NB4 (cell line): Measurements from ENCODE around the gene DST.

ENCODE experiments used
- CTCF ChIP-seq: IDR thresholded peaks from one replicate; pipeline ENCODE4 v1.5.1; 2012; ENCODE audit warnings: low read depth, low read length
- POLR2A ChIP-seq: IDR thresholded peaks from 2 replicates; pipeline ENCODE4 v1.6.1; 2011; ENCODE audit warnings: mild to moderate bottlenecking; ENCODE audit not compliant: insufficient read length; ENCODE audit errors: extremely low read depth
- TF ChIP-seq, protein P1 (sequence below): IDR thresholded peaks from 2 replicates; pipeline ENCODE4 v1.6.1; 2011; ENCODE audit warnings: low read depth, low read length

- TF ChIP-seq CTCF = no peak
- TF ChIP-seq POLR2A = no peak
- TF ChIP-seq, protein P1, sequence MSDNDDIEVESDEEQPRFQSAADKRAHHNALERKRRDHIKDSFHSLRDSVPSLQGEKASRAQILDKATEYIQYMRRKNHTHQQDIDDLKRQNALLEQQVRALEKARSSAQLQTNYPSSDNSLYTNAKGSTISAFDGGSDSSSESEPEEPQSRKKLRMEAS = no peak
Observed at GRCh38 chr6:56480246-56480645, 162.4 kb downstream of the DST start.
